ENCODE measurements around the gene IQCF5.

DNA sequence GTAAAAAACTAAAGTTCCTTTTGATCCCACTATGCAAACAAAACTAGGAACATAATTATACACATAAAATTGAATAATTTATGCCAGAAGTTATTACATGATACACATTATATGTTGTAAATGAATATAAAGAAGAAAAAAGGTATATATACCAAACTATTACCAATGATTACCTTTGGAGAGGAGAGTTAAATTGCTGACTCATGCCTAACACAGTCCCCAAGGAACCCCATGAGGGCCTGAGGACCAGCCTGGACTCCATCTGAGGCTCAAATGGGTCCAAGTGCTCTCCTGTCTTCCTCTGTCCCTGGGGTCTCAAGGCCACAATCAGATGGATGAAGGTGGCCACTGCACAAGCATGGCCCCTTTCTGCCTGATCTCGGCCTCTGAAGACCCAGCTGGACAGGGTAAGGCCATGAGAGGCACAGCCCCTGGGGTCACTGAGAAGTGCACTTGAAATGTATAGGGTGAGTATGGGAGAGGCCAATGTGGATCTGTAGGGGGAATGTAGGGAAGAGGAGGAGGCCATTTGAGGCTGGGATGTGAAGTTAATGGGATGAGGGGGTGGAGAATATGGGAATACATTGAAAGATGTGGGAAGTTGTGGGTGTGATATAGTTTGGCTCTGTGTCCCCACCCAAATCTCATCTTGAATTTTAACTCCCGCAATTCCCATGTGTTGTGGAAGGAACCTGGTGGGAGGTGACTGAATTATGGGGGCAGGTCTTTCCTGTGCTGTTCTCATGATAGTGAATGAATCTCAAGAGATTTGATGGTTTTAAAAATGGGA is 28.8 kb upstream of the IQCF5 start:
- TF ChIP-seq, protein P1, sequence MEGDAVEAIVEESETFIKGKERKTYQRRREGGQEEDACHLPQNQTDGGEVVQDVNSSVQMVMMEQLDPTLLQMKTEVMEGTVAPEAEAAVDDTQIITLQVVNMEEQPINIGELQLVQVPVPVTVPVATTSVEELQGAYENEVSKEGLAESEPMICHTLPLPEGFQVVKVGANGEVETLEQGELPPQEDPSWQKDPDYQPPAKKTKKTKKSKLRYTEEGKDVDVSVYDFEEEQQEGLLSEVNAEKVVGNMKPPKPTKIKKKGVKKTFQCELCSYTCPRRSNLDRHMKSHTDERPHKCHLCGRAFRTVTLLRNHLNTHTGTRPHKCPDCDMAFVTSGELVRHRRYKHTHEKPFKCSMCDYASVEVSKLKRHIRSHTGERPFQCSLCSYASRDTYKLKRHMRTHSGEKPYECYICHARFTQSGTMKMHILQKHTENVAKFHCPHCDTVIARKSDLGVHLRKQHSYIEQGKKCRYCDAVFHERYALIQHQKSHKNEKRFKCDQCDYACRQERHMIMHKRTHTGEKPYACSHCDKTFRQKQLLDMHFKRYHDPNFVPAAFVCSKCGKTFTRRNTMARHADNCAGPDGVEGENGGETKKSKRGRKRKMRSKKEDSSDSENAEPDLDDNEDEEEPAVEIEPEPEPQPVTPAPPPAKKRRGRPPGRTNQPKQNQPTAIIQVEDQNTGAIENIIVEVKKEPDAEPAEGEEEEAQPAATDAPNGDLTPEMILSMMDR (conservative IDR thresholded peaks at IDR 0.05), result no peak
- no peak for TF ChIP-seq ZFX (IDR thresholded peaks at IDR 0.05)
